ENCODE results near the gene GSN. TPM values are rescaled to one million over a fixed set of nuclear protein-coding genes. Genes with fewer than 3 reads are reported as not detected.

GSN gene
- total and polyA plus RNA-seq, 2 experiments from 2014 or later, result 268 to 310 TPM

DNA sequence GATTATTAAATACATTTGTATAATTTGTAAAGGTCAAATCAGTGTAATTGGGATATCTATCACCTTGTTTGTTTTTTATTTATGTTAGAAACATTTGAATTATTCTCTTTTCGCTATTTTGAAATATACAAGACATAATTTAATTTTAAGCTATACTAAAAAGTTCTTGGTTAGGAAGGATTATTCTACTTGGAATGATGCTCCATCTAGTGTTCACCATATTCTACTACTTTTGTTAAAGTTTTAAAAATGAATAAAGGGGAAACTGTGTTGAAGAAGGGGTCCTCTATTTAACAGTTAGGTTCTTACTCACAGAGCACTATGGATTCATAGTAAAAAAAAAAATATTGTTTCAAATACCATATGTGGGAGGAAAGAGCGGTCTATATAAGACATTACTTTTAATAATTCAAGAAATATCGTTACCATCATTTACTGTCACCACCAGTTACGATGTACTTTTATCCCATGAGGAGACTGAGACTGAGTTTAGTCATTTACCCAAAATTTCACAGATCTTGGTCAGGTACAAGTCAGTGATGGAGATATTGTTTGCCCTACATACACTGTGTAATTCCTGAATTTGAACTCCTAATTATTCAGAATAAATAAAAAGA lies 108.4 kb downstream of the GSN start:
- no peaks in the 10 kb centered on the region for H3K9me3 ChIP-seq (ENCODE audit: low read depth)
- DNase-seq (ENCODE audit: low read depth in 1 of 2, low spot score in 1 of 2), result peak; percentile 26 to 55
- H3K4me3 ChIP-seq, result no peak overlapping the region
- TF ChIP-seq, protein P1, sequence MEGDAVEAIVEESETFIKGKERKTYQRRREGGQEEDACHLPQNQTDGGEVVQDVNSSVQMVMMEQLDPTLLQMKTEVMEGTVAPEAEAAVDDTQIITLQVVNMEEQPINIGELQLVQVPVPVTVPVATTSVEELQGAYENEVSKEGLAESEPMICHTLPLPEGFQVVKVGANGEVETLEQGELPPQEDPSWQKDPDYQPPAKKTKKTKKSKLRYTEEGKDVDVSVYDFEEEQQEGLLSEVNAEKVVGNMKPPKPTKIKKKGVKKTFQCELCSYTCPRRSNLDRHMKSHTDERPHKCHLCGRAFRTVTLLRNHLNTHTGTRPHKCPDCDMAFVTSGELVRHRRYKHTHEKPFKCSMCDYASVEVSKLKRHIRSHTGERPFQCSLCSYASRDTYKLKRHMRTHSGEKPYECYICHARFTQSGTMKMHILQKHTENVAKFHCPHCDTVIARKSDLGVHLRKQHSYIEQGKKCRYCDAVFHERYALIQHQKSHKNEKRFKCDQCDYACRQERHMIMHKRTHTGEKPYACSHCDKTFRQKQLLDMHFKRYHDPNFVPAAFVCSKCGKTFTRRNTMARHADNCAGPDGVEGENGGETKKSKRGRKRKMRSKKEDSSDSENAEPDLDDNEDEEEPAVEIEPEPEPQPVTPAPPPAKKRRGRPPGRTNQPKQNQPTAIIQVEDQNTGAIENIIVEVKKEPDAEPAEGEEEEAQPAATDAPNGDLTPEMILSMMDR (IDR thresholded peaks at IDR 0.05; ENCODE audit: low read depth, low read length), result peak; percentile 42
- H3K4me1 ChIP-seq (ENCODE audit: low read depth), result no peaks in the 10 kb centered on the region
- H3K36me3 ChIP-seq, result no peaks in the 10 kb centered on the region
- no peaks in the 10 kb centered on the region for H3K27me3 ChIP-seq
- H3K27ac ChIP-seq, result no peak overlapping the region

DNA sequence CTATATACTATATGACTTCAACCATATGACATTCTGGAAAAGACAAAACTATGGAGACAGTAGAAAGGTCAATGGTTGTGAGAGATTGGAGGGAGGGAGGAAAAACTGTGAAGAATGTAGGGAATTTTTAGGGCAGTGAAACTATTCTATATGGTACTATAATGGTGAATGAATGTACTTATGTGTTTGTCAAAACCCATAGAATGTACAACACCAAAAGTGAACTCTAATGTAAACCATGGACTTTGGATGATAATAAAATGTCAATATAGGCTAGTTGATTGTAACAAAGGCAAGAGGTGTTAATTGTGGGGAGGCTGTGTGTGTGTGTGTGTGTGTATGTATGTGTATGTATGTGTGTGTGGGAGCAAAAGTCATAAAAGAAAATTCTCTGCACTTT lies 112.9 kb downstream of the GSN start:
- Histone ChIP-seq H3K36me3 (no peaks in the 10 kb centered on the region), H3K9me3 (ENCODE audit: low read depth) (no peaks in the 10 kb centered on the region), H3K27ac (no peak overlapping the region), H3K4me3 (no peak overlapping the region), H3K27me3 (no peaks in the 10 kb centered on the region), H3K4me1 (ENCODE audit: low read depth) (no peaks in the 10 kb centered on the region)
- TF ChIP-seq, protein P1 (IDR thresholded peaks at IDR 0.05; ENCODE audit: low read depth, low read length), result no peak
- no peak for DNase-seq (ENCODE audit: low read depth in 1 of 2, low spot score in 1 of 2)

Other genes with a start within 250 kb of the GSN start
- 0.85 and 1.3 TPM in 2 replicates for gene C5, start 217.9 kb upstream of the GSN start, total RNA-seq
- gene C5, start 217.9 kb upstream of the GSN start, polyA plus RNA-seq, result 0.49 and 0.55 TPM in 2 replicates
- gene CNTRL, start 193.2 kb upstream of the GSN start, total RNA-seq, result 5.2 and 24.6 TPM in 2 replicates
- 6.3 and 21.6 TPM in 2 replicates for gene CNTRL, start 193.2 kb upstream of the GSN start, polyA plus RNA-seq
- 16.5 and 17.4 TPM in 2 replicates for gene RAB14, start 66.3 kb upstream of the GSN start, total RNA-seq
- gene RAB14, start 66.3 kb upstream of the GSN start, polyA plus RNA-seq, result 54.2 and 68.0 TPM in 2 replicates
- 11.2 and 13.6 TPM in 2 replicates for gene STOM, start 102.1 kb downstream of the GSN start, total RNA-seq
- gene STOM, start 102.1 kb downstream of the GSN start, polyA plus RNA-seq, result 11.7 and 19.5 TPM in 2 replicates
- gene GGTA1, start 231.7 kb downstream of the GSN start, total RNA-seq, result not detected in 2 replicates
- 1.1 and 1.6 TPM in 2 replicates for gene GGTA1, start 231.7 kb downstream of the GSN start, polyA plus RNA-seq

Measured in cardiac muscle cell (in vitro differentiated cells and primary cell).